Lung (tissue), 12 donors: Measurements from ENCODE around the gene KIAA0513. TPM values are rescaled to one million over a fixed set of nuclear protein-coding genes. Genes with fewer than 3 reads are reported as not detected.

ENCODE experiments used
- ATAC-seq: fragments of 200-7000 bp; cut with Tn5 transposase; one replicate; pipeline ENCODE4 v1.9.1; 2020; ENCODE audit warnings: moderate number of reproducible peaks; ENCODE audit not compliant: insufficient read depth, low FRiP score
- DNase-seq, 3 donors: peaks; one replicate each; pipeline ENCODE4 v3.0.0-alpha.2; 2013 to 2017
- H3K27ac ChIP-seq, 2 donors: one replicate each; pipeline ENCODE4 v1.5.1; 2013; ENCODE audit warnings: mild to moderate bottlenecking in 2 of 2, moderate library complexity in 2 of 2, control low read depth in 1 of 2, inconsistent platforms in 1 of 2, low read depth in 1 of 2, low read length in 1 of 2
- H3K27me3 ChIP-seq, 3 donors: one replicate each; pipeline ENCODE4 v1.5.1; 2013; ENCODE audit warnings: low read length in 2 of 3; ENCODE audit not compliant: control insufficient read depth in 3 of 3, insufficient read depth in 3 of 3
- H3K36me3 ChIP-seq, 4 donors: one replicate each; pipeline ENCODE4 v1.5.1; 2013; ENCODE audit warnings: low read length in 4 of 4, mild to moderate bottlenecking in 1 of 4, moderate library complexity in 1 of 4; ENCODE audit not compliant: control insufficient read depth in 4 of 4, insufficient read depth in 4 of 4
- H3K4me1 ChIP-seq, 5 donors: one replicate each; pipeline ENCODE4 v1.5.1; 2013; ENCODE audit warnings: low read length in 5 of 5, mild to moderate bottlenecking in 2 of 5, moderate library complexity in 1 of 5; ENCODE audit not compliant: control insufficient read depth in 5 of 5, insufficient read depth in 5 of 5
- H3K4me3 ChIP-seq: one replicate; pipeline ENCODE4 v1.5.1; 2013; ENCODE audit warnings: mild to moderate bottlenecking, control low read depth, moderate library complexity
- H3K9ac ChIP-seq, 2 donors: one replicate each; pipeline ENCODE4 v1.5.1; 2013; ENCODE audit warnings: low read length in 2 of 2, control low read depth in 1 of 2; ENCODE audit not compliant: insufficient read depth in 1 of 2
- H3K9me3 ChIP-seq, 4 donors: one replicate each; pipeline ENCODE4 v1.5.1; 2013; ENCODE audit warnings: low read length in 3 of 4, mild to moderate bottlenecking in 1 of 4, moderate library complexity in 1 of 4; ENCODE audit not compliant: control insufficient read depth in 4 of 4, insufficient read depth in 3 of 4
- WGBS, 2 donors: extraction: QIAGEN DNeasy Blood & Tissue Kit; methylation state at CpG; one replicate each; pipeline ENCODE4 v1.1.7; 2013; 5-methylcytosine and 5-hydroxymethylcytosine counted together
- polyA plus RNA-seq, 2 donors: library from polyadenylated mRNA; stranded (reverse); fragments of 200-250 nt; gene quantifications; one replicate each; pipeline ENCODE4 v1.2.1, GENCODE V29; 2013
- total RNA-seq, 2 donors: library from RNA; depleted of rRNA in 1 of 2; stranded (reverse); fragments of >200 nt in 1 of 2; gene quantifications; one replicate each; pipeline ENCODE4 v1.2.1, GENCODE V29; 2014 to 2021
- TF ChIP-seq, protein P1 (sequence below): IDR thresholded peaks from 2 replicates; pipeline ENCODE4 v1.5.1; 2012; ENCODE audit warnings: mild to moderate bottlenecking; ENCODE audit errors: control extremely low read depth, extremely low read depth
- donor health status: control.
- donor health status: control.
- donor health status: Bipolar disorder and iron deficiency.
- donor health status: healthy.
- donor health status: DM: yes; HTN: yes; CAD: no.

Gene KIAA0513
- total and polyA plus RNA-seq, 4 donors: 10.4 to 23.5 (median 12.0) TPM

DNA sequence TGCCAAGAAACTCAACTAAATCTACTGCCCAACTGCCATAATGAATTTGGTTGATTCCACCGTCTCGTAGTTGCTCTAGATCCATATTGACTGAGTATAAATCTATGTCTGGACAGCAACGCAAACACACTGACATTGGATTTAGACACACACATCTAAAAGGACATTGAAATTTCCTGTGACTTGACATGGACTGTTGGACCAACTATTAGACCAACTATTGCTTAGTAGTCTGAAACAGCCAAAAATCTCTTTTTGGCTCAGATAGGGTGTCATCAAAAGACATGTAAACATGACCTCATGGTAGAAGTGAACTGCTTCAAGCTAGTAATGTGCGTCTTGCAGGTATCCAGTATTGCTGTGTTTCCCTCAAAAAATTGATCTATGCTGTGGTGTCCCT, 31.3 kb downstream of the KIAA0513 start:
- peaks cover 0 to 20% (median 2%) of the 10 kb centered on the region in 5 donors for H3K4me1 ChIP-seq

DNA sequence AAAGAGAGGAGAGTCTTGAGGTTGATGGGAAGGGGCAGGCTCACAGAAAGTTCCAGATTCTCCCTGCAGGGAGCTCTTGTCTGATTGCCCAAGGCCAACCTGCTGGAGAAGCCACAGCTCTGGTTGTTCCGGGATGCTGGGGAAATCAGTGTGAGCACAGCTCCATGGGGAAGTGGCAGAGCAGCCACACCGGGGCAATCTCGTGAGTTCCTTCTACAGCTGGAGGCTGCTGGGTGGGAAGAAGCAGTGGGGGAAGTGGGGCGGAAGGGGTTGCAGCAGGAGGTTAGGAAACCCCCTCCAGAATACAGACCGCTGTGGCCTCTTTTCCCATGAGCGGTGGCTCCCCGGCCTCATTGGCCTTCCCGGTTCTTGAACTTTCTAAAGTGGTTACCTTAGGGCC, 34.0 kb downstream of the KIAA0513 start:
- no peaks in the 10 kb centered on the region for H3K27me3 ChIP-seq
- no peak overlapping the region for H3K4me3 ChIP-seq
- no peak overlapping the region for H3K27ac ChIP-seq
- H3K9ac ChIP-seq: no peak overlapping the region
- TF ChIP-seq, protein P1, sequence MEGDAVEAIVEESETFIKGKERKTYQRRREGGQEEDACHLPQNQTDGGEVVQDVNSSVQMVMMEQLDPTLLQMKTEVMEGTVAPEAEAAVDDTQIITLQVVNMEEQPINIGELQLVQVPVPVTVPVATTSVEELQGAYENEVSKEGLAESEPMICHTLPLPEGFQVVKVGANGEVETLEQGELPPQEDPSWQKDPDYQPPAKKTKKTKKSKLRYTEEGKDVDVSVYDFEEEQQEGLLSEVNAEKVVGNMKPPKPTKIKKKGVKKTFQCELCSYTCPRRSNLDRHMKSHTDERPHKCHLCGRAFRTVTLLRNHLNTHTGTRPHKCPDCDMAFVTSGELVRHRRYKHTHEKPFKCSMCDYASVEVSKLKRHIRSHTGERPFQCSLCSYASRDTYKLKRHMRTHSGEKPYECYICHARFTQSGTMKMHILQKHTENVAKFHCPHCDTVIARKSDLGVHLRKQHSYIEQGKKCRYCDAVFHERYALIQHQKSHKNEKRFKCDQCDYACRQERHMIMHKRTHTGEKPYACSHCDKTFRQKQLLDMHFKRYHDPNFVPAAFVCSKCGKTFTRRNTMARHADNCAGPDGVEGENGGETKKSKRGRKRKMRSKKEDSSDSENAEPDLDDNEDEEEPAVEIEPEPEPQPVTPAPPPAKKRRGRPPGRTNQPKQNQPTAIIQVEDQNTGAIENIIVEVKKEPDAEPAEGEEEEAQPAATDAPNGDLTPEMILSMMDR: no peak
- 51 to 73% methylated on average over 8 of the region's 8 CpGs for WGBS, 2 donors
- no peak for DNase-seq
- H3K9me3 ChIP-seq: no peaks in the 10 kb centered on the region
- peak; percentile 25 for ATAC-seq
- peaks cover 0 to 6% (median 0%) of the 10 kb centered on the region in 5 donors for H3K4me1 ChIP-seq
- H3K36me3 ChIP-seq: peaks cover 0 to 2% (median 0%) of the 10 kb centered on the region in 4 donors

More for the DNA sequence above, 31.3 kb downstream of the KIAA0513 start:
- Histone ChIP-seq H3K27ac (no peak overlapping the region), H3K36me3 (peaks cover 0 to 2% (median 0%) of the 10 kb centered on the region in 4 donors), H3K9me3 (no peaks in the 10 kb centered on the region), H3K27me3 (no peaks in the 10 kb centered on the region), H3K4me3 (no peak overlapping the region), H3K9ac (no peak overlapping the region)
- ATAC-seq: no peak
- no peak for DNase-seq
- WGBS, 2 donors: 73 to 95% methylated on average over 4 of the region's 4 CpGs
- TF ChIP-seq, protein P1: no peak

DNA sequence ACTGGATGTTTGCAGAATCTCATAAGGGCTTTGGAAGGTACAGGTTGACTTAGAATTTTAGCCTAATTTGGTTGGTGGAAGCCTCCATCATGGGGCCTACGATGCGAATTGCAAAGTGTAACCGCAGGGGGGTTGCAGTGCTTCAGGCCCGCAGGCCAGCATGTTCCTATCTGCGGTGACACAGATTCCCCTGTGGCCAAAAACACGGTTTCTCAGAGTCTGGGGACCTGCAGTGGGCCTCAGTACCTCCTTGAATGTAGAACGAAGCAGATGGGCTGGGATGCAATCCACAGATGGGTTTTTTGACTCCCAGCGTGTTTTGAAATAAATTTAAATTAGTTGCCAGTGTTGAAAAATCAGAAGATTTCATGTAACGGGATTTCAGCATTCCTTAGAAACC, 34.7 kb downstream of the KIAA0513 start:
- no peaks in the 10 kb centered on the region for H3K9me3 ChIP-seq
- H3K27me3 ChIP-seq: no peaks in the 10 kb centered on the region
- TF ChIP-seq, protein P1: no peak
- H3K4me1 ChIP-seq: peaks cover 0 to 6% (median 0%) of the 10 kb centered on the region in 5 donors
- H3K36me3 ChIP-seq: peaks cover 0 to 8% (median 2%) of the 10 kb centered on the region in 4 donors
- WGBS, 2 donors: 85 to 91% methylated on average over 9 of the region's 9 CpGs
- DNase-seq (no peak), ATAC-seq (no peak)
- no peak overlapping the region for H3K27ac ChIP-seq
- no peak overlapping the region for H3K4me3 ChIP-seq
- no peak overlapping the region for H3K9ac ChIP-seq

DNA sequence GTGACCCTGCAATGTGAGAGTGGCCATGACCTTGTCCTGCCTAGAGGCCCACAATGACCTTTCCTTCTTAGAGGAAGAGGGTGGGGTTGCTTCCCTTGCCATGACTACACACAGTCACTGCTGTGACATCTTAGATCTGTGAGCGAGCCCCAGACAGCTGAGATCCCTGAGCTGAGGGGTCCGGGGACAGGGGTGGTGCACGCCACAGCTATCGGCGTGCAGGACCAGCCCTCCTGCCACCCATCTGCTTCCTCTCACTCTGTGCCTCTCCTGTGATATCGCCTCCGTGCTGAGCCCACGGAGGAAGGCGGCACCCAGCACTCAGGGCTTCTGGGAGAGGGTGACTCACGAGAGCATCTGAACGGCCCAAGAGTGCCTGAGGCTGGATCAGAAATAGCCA, 35.2 kb downstream of the KIAA0513 start:
- TF ChIP-seq, protein P1: no peak
- Histone ChIP-seq H3K36me3 (peaks cover 0 to 11% (median 2%) of the 10 kb centered on the region in 4 donors), H3K4me3 (no peak overlapping the region), H3K27ac (no peak overlapping the region), H3K9ac (no peak overlapping the region), H3K27me3 (no peaks in the 10 kb centered on the region), H3K4me1 (peaks cover 0 to 6% (median 0%) of the 10 kb centered on the region in 5 donors), H3K9me3 (no peaks in the 10 kb centered on the region)
- ATAC-seq: no peak
- DNase-seq: no peak
- WGBS, 2 donors: 72 to 73% methylated on average over 11 of the region's 11 CpGs
